OCI-LY7 (cell line): ENCODE measurements around the gene ABCD3.

Experiments
- CTCF ChIP-seq: fragments of 200-600 bp; sonication (generic); conservative IDR thresholded peaks from 2 replicates; pipeline ENCODE4 v1.5.1; 2014; ENCODE audit warnings: mild to moderate bottlenecking, antibody characterized with exemption, low read length, moderate library complexity, mixed read lengths
- EZH2phosphoT487 ChIP-seq: fragments of 200-600 bp; sonication (generic); IDR thresholded peaks from 2 replicates; pipeline ENCODE4 v1.6.1; 2018; ENCODE audit warnings: low read depth, borderline replicate concordance, mild to moderate bottlenecking, mixed run types, antibody characterized with exemption, low read length, moderate library complexity, mixed read lengths

- TF ChIP-seq CTCF, result no peak
- TF ChIP-seq EZH2phosphoT487, result no peak
These were observed 11.7 kb upstream of the ABCD3 start for GRCh38 chr1:94406446-94406845.
